Breast epithelium (tissue), 4 donors: Measurements from ENCODE around the gene CSNK1E. TPM values are rescaled to one million over a fixed set of nuclear protein-coding genes. Genes with fewer than 3 reads are reported as not detected.
A peak's percentile ranks its signal among the peaks of the same experiment; 100 is the strongest.

Experiments used
- DNase-seq, 2 donors: peaks; one replicate each; pipeline ENCODE4 v3.0.0-alpha.2; 2019; ENCODE audit warnings: low spot score in 2 of 2
- H3K27ac ChIP-seq, 2 donors: fragments of 200-600 bp; sonication (generic) in 1 of 2; one replicate each; pipeline ENCODE4 v1.5.1; 2016 to 2019; ENCODE audit warnings: mild to moderate bottlenecking in 1 of 2
- H3K27me3 ChIP-seq, 2 donors: fragments of 200-600 bp; sonication (generic) in 1 of 2; one replicate each; pipeline versions ENCODE4 v1.5.1 to v1.6.0; 2017 to 2019; ENCODE audit warnings: control low read depth in 1 of 2, mild to moderate bottlenecking in 1 of 2
- H3K36me3 ChIP-seq: fragments of 200-600 bp; one replicate; pipeline ENCODE4 v1.5.1; 2019
- H3K4me1 ChIP-seq, 2 donors: fragments of 200-600 bp; sonication (generic); one replicate each; pipeline ENCODE4 v1.5.1; 2016 to 2019; ENCODE audit warnings: control low read depth in 1 of 2
- H3K4me3 ChIP-seq, 3 donors: fragments of 200-600 bp; sonication (generic); 1 replicate in 2 of 3; 2 replicates in 1 of 3; pipeline ENCODE4 v1.5.1; 2016 to 2019; ENCODE audit warnings: mild to moderate bottlenecking in 3 of 3, moderate library complexity in 2 of 3
- H3K9me3 ChIP-seq, 2 donors: fragments of 200-600 bp; sonication (generic) in 1 of 2; one replicate each; pipeline ENCODE4 v1.5.1; 2016 to 2019; ENCODE audit warnings: control low read depth in 1 of 2
- POLR2A ChIP-seq: fragments of 450-650 bp; IDR thresholded peaks from one replicate; pipeline ENCODE4 v1.6.1; 2016; ENCODE audit warnings: antibody characterized with exemption, mild to moderate bottlenecking, moderate library complexity
- POLR2AphosphoS5 ChIP-seq, 3 donors: sonication (generic); formaldehyde crosslinking; IDR thresholded peaks; one replicate each; pipeline ENCODE4 v1.6.1; 2017; ENCODE audit warnings: antibody characterized with exemption in 3 of 3
- intact Hi-C: fragments of 100-400 bp; cut with DNase I; formaldehyde crosslinking; loops from one replicate; pipeline ENCODE4 v1.15.1; 2023; ENCODE audit warnings: low total_unique reads
- total RNA-seq, 3 donors: library from RNA; depleted of rRNA; stranded (reverse); fragments of >200 nt; gene quantifications; one replicate each; pipeline ENCODE4 v1.1.0, GENCODE V29; 2016
- TF ChIP-seq, protein P1 (sequence below), 3 donors: fragments of 450-650 bp; IDR thresholded peaks; one replicate each; pipeline ENCODE4 v1.5.1; 2016 to 2017; ENCODE audit warnings: antibody characterized with exemption in 3 of 3, mild to moderate bottlenecking in 3 of 3, moderate library complexity in 3 of 3

The CSNK1E gene
- total RNA-seq, 3 donors from 2014 or later = 83.0 to 147 (median 117) TPM

DNA sequence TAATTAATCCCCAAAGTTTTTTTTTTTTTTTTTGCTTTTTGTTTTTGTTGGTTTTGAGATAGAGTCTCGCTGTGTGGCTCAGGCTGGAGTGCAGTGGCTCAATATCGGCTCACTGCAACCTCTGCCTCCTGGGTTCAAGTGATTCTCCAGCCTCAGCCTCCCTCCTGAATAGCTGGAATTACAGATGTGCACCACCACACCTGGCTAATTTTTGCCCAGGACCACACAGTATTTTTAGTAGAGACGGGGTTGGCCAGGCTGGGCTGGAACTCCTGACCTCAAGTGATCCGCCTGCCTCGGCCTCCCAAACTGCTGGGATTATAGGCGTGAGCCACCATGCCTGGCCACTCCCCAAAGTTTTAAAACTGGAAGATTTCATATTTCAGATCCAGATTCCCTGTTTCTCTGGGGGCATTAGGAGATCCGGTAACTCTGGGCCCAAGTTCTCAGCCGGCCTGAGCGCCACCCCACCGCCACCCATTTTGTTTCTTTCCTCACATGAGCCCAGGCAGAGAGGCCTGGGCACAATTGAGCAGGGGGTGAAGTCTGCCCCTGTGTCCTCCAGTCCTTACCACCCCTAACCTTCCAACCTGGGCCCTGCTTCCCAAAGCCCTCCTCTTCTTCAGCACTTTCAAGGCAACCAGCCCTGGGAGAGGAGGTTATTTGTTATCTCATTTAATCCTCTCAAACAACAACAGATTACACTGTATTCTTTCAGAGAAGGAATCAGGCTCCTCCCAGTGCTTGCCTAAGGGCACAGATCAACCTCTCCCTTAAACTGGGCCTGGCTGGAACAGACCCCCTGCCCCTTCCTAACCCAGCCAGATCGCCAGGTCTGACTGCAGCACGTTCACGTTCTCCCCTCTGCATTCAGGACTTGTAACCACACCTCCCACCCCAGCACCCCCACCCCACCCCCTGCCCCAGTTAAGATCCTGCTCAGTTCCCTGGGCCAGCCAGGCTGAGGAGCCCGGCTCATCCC is 1.9 kb upstream of the CSNK1E start:
- Histone ChIP-seq H3K9me3 (no peaks in the 10 kb centered on the region), H3K4me3 (no peak overlapping the region), H3K27ac (peak overlapping the region; percentile 97 to 98), H3K27me3 (no peaks in the 10 kb centered on the region), H3K36me3 (no peaks in the 10 kb centered on the region), H3K4me1 (peaks cover 0 to 10% of the 10 kb centered on the region in 2 donors)
- intact Hi-C loops = loop anchor here (10.0 kb wide), 1 partner anchor 114 kb away; the partner anchor contains the start of gene MAFF
- TF ChIP-seq, protein P1, sequence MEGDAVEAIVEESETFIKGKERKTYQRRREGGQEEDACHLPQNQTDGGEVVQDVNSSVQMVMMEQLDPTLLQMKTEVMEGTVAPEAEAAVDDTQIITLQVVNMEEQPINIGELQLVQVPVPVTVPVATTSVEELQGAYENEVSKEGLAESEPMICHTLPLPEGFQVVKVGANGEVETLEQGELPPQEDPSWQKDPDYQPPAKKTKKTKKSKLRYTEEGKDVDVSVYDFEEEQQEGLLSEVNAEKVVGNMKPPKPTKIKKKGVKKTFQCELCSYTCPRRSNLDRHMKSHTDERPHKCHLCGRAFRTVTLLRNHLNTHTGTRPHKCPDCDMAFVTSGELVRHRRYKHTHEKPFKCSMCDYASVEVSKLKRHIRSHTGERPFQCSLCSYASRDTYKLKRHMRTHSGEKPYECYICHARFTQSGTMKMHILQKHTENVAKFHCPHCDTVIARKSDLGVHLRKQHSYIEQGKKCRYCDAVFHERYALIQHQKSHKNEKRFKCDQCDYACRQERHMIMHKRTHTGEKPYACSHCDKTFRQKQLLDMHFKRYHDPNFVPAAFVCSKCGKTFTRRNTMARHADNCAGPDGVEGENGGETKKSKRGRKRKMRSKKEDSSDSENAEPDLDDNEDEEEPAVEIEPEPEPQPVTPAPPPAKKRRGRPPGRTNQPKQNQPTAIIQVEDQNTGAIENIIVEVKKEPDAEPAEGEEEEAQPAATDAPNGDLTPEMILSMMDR (IDR thresholded peaks at IDR 0.05) = no peak
- TF ChIP-seq POLR2AphosphoS5 (IDR thresholded peaks at IDR 0.05) = no peak
- no peak for TF ChIP-seq POLR2A
- DNase-seq = no peak

GRCh38 chr22:38317995-38318715 is 922 bp upstream of the CSNK1E start:
- H3K4me3 ChIP-seq = peak overlapping the region; percentile 81 to 94 (median 84)
- no peaks in the 10 kb centered on the region for H3K27me3 ChIP-seq
- H3K4me1 ChIP-seq = peaks cover 0 to 20% of the 10 kb centered on the region in 2 donors
- DNase-seq = peak; percentile 81 to 86
- H3K27ac ChIP-seq = peak overlapping the region; percentile 97 to 98
- no peaks in the 10 kb centered on the region for H3K36me3 ChIP-seq
- intact Hi-C loops = loop anchor here (10.0 kb wide), 1 partner anchor 113 kb away; the partner anchor contains the start of gene MAFF
- TF ChIP-seq, protein P1 (IDR thresholded peaks at IDR 0.05) = no peak
- TF ChIP-seq POLR2A (no peak), POLR2AphosphoS5 (IDR thresholded peaks at IDR 0.05) (peak; percentile 33 to 77 (median 65))
- H3K9me3 ChIP-seq = no peaks in the 10 kb centered on the region

DNA sequence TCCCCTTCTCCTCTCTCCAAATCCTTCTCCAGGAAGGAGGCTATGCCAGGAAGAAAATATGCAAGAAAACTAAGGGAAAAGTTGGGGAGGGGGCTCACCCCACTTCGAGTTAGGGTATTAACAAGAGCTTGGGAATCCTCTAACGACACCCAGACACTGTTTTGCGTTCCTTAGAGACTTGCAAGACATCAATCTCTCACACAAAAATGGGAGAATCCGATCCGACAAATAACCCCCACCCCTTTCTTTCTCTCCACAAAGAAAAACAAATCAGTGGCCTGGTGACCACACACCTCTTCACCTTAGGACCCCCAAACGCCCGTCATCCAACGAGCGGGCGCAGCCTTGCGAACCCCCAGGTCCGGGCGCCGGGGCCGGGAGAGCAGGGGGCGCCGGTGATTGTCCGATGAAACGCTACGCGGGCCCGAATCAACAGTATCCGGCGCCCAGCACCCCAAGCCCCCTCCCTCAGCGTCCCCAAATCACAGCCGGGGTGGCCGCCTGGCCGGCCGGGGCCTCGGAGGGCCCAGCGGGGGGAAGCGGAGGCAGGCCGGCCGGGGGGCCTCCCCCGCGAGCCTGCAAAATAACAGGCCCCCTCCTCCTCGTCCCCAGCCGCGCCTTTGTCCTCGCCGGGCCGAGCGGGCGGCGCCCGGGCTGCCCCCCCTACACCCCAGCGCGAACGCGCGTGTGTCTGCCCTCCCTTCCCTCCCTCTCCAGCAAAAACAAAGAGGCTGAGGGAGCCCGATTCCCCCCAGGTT is 690 bp downstream of the CSNK1E start:
- intact Hi-C loops = loop anchor here (10.0 kb wide), 1 partner anchor 112 kb away; the partner anchor contains the start of gene MAFF
- Histone ChIP-seq H3K9me3 (no peaks in the 10 kb centered on the region), H3K4me1 (peaks cover under 1 to 25% of the 10 kb centered on the region in 2 donors), H3K36me3 (no peaks in the 10 kb centered on the region), H3K4me3 (peak overlapping the region; percentile 81 to 94 (median 84)), H3K27ac (peak overlapping the region; percentile 97 to 98), H3K27me3 (no peaks in the 10 kb centered on the region)
- peak in 2 of 3 donors; percentile 32 to 52 for TF ChIP-seq POLR2AphosphoS5 (IDR thresholded peaks at IDR 0.05)
- TF ChIP-seq, protein P1 (IDR thresholded peaks at IDR 0.05) = no peak
- DNase-seq = peak; percentile 55 to 69

DNA sequence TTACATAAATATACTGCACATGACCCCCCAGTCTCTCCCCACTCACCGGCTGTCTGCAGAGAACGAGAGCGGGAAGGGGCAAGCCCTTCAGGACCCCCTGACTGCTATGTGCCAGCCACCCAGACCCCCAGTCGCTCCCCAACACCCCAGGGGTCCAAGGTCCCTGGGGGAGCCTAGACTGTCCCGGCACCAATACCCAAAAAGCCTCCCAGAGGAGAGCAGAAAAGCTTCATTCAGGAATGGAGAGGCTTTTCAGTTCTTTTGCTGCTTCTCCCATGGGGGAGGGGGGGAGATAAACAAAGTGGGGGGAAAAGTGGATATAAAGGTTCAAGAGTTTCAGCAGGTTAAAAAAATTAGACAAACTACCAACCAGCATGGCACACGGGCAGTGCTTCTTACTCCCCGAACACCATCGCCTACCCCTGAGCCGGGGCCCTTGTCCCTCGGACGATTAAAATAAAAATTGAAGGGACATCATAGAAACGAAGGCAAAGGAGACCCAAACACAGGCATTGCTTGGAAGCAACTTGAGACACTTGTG is 1.3 kb downstream of the CSNK1E start:
- no peaks in the 10 kb centered on the region for H3K9me3 ChIP-seq
- intact Hi-C loops = loop anchor here (10.0 kb wide), 1 partner anchor 111 kb away; the partner anchor contains the start of gene MAFF
- TF ChIP-seq POLR2A = no peak
- TF ChIP-seq POLR2AphosphoS5 (IDR thresholded peaks at IDR 0.05) = no peak
- TF ChIP-seq, protein P1 (IDR thresholded peaks at IDR 0.05) = no peak
- no peak for DNase-seq
- H3K36me3 ChIP-seq = no peaks in the 10 kb centered on the region
- no peaks in the 10 kb centered on the region for H3K27me3 ChIP-seq
- H3K4me3 ChIP-seq = peak overlapping the region; percentile 81 to 94 (median 84)
- H3K27ac ChIP-seq = peak overlapping the region; percentile 97 to 98
- peaks cover 5 to 27% of the 10 kb centered on the region in 2 donors for H3K4me1 ChIP-seq
